Astrocyte (in vitro differentiated cells and primary cell): Measurements from ENCODE around the gene TCTN1. TPM values are rescaled to one million over a fixed set of nuclear protein-coding genes. Genes with fewer than 3 reads are reported as not detected.

ENCODE experiments used
- DNase-seq: peaks from one replicate; pipeline ENCODE4 v3.0.0-alpha.2; 2010; ENCODE audit warnings: low read depth
- FAIRE-seq: peaks from 2 replicates; lab custom pipeline; 2011; peaks lifted over from hg19 to GRCh38; lab: Jason Lieb, UNC
- H2AFZ ChIP-seq: 2 replicates; pipeline ENCODE4 v1.6.0; 2012; ENCODE audit warnings: low read depth, low read length, inconsistent platforms
- H3K27ac ChIP-seq: 2 replicates; pipeline ENCODE4 v1.5.1; 2011; ENCODE audit warnings: low read depth, low read length, inconsistent platforms
- H3K27me3 ChIP-seq: 2 replicates; pipeline ENCODE4 v1.6.0; 2011; ENCODE audit warnings: low read length, inconsistent platforms; ENCODE audit not compliant: insufficient read depth
- H3K36me3 ChIP-seq: 2 replicates; pipeline ENCODE4 v1.5.1; 2011; ENCODE audit warnings: low read length, inconsistent platforms; ENCODE audit not compliant: insufficient read depth
- H3K4me1 ChIP-seq: 2 replicates; pipeline ENCODE4 v1.5.1; 2011; ENCODE audit warnings: low read length, inconsistent platforms; ENCODE audit not compliant: insufficient read depth
- H3K4me2 ChIP-seq: 2 replicates; pipeline ENCODE4 v1.6.0; 2012; ENCODE audit warnings: low read length, inconsistent platforms
- H3K4me3 ChIP-seq: 2 replicates; pipeline ENCODE4 v1.5.1; 2011; ENCODE audit warnings: low read depth, mild to moderate bottlenecking, low read length, inconsistent platforms; ENCODE audit not compliant: insufficient read depth
- H3K79me2 ChIP-seq: 2 replicates; pipeline ENCODE4 v1.6.0; 2012; ENCODE audit warnings: mild to moderate bottlenecking, low read length, inconsistent platforms; ENCODE audit not compliant: insufficient read depth
- H3K9ac ChIP-seq: 2 replicates; pipeline ENCODE4 v1.6.0; 2012; ENCODE audit warnings: mild to moderate bottlenecking, low read length, inconsistent platforms
- H3K9me3 ChIP-seq: 2 replicates; pipeline ENCODE4 v1.5.1; 2012; ENCODE audit warnings: low read depth, mild to moderate bottlenecking, low read length, inconsistent platforms; ENCODE audit not compliant: insufficient read depth
- H4K20me1 ChIP-seq: 2 replicates; pipeline ENCODE4 v1.6.0; 2012; ENCODE audit warnings: low read length, inconsistent platforms; ENCODE audit not compliant: insufficient read depth
- H3K27ac Mint-ChIP-seq: one replicate; pipeline ENCODE4 v1.8.0; 2021; ENCODE audit warnings: mild to moderate bottlenecking, mixed read lengths; ENCODE audit not compliant: unreplicated experiment
- H3K27me3 Mint-ChIP-seq: one replicate; pipeline ENCODE4 v1.8.0; 2021; ENCODE audit warnings: low read depth, mixed read lengths; ENCODE audit not compliant: unreplicated experiment
- H3K36me3 Mint-ChIP-seq: one replicate; pipeline ENCODE4 v1.8.0; 2021; ENCODE audit warnings: low read depth, mixed read lengths; ENCODE audit not compliant: unreplicated experiment
- H3K4me1 Mint-ChIP-seq: one replicate; pipeline ENCODE4 v1.8.0; 2021; ENCODE audit warnings: low read depth, mixed read lengths; ENCODE audit not compliant: unreplicated experiment
- H3K4me3 Mint-ChIP-seq: one replicate; pipeline ENCODE4 v1.8.0; 2021; ENCODE audit warnings: mild to moderate bottlenecking, moderate library complexity, mixed read lengths; ENCODE audit not compliant: unreplicated experiment
- H3K9me3 Mint-ChIP-seq: one replicate; pipeline ENCODE4 v1.8.0; 2021; ENCODE audit warnings: mild to moderate bottlenecking, mixed read lengths; ENCODE audit not compliant: unreplicated experiment
- EZH2 ChIP-seq: IDR thresholded peaks from 2 replicates; pipeline ENCODE4 v1.6.1; 2012; ENCODE audit warnings: mild to moderate bottlenecking, low read length, inconsistent platforms; ENCODE audit not compliant: insufficient read depth
- total RNA-seq: library from RNA; stranded (reverse); gene quantifications from 2 replicates; pipeline ENCODE4 v1.2.1, GENCODE V29; 2021
- TF ChIP-seq, protein P1 (sequence below): IDR thresholded peaks from 2 replicates; pipeline ENCODE4 v1.5.1; 2011; ENCODE audit warnings: low read depth, mild to moderate bottlenecking, inconsistent platforms, low read length, moderate library complexity; ENCODE audit not compliant: insufficient read depth

The TCTN1 gene
- total RNA-seq, 1 donor from 2014 or later = 22.6 TPM

DNA sequence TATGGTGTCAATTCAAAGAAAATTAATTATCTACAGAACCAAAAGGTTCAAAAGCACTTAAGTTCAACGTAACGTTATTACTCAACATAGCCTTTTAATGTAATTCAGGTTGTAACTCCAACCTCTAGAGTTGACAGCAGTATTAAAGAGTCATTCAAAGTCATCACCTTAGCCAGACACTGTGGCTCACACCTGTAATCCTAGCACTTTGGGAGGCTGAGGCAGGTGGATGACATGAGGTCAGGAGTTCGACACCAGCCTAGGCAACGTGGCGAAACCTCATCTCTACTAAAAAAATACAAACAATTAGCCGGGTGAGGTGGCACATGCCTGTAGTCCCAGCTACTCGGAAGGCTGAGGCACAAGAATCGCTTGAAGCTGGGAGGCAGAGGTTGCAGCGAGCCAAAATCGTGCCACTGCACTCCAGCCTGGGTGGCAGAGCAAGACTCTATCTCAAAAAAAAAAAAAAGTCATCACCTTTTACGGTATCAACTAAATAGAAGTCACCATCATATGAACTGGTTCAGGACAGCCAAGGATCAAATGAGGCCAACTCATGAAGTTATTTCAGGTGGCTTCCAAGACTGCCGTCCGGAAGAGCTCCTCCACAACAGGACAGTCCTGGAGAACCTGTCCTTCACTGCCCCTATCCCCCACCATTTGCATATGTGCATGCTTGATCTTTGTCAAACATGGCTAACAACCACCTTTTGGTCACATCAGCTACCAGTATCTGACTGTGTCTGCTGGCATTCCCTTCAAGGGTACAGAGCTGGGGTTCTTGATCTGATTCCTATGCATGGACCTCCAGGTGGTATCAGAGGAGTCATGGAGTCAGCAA, 35.0 kb upstream of the TCTN1 start:
- Histone ChIP-seq H3K9ac (peak overlapping the region; percentile 81), H3K4me3 (peak overlapping the region; percentile 7), H4K20me1 (peaks cover 49% of the 10 kb centered on the region), H3K27me3 (no peaks in the 10 kb centered on the region), H3K9me3 (no peaks in the 10 kb centered on the region), H2AFZ (no peak overlapping the region), H3K4me1 (peaks cover 23% of the 10 kb centered on the region), H3K79me2 (peaks cover 80% of the 10 kb centered on the region), H3K27ac (peak overlapping the region; percentile 97), H3K4me2 (peak overlapping the region; percentile 84), H3K36me3 (no peaks in the 10 kb centered on the region)
- Mint-ChIP-seq H3K27ac (no peak overlapping the region), H3K36me3 (no peaks in the 10 kb centered on the region), H3K4me3 (no peak overlapping the region), H3K4me1 (peaks cover 17% of the 10 kb centered on the region), H3K9me3 (no peaks in the 10 kb centered on the region), H3K27me3 (no peaks in the 10 kb centered on the region)
- TF ChIP-seq, protein P1, sequence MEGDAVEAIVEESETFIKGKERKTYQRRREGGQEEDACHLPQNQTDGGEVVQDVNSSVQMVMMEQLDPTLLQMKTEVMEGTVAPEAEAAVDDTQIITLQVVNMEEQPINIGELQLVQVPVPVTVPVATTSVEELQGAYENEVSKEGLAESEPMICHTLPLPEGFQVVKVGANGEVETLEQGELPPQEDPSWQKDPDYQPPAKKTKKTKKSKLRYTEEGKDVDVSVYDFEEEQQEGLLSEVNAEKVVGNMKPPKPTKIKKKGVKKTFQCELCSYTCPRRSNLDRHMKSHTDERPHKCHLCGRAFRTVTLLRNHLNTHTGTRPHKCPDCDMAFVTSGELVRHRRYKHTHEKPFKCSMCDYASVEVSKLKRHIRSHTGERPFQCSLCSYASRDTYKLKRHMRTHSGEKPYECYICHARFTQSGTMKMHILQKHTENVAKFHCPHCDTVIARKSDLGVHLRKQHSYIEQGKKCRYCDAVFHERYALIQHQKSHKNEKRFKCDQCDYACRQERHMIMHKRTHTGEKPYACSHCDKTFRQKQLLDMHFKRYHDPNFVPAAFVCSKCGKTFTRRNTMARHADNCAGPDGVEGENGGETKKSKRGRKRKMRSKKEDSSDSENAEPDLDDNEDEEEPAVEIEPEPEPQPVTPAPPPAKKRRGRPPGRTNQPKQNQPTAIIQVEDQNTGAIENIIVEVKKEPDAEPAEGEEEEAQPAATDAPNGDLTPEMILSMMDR = no peak
- TF ChIP-seq EZH2 = no peak
- FAIRE-seq = no peak
- no peak for DNase-seq

DNA sequence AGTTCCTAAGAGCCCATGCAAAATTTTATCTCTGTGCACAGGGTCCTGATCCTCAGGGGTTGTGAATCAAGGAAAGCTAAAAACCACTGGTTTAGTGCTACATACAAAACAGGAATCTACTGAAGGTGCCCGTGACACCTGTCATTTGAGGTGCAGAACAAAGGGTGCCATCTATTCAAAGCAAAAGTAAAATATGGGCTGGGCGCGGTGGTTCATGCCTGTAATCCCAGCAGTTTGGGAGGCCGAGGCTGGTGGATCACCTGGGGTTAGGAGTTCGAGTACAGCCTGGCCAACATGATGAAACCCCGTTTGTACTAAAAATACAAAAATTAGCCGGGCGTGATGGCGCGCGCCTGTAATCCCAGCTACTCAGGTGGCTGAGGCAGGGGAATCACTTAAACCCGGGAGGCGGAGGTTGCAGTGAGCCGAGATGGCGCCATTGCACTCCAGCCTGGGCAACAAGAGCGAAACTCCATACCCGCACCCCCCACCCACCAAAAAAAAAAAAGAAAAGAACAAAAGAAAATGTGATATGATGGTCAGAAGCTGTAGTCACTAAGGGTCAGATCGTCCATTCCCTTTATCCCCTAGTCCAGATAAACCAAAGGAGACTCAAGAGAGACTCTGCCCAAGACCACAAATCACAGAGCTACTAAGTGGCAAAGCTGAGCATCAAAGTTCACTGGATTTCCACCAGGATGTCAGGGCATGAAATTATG, 34.2 kb upstream of the TCTN1 start:
- H3K79me2 ChIP-seq = peaks cover 72% of the 10 kb centered on the region
- FAIRE-seq = no peak

More for the DNA sequence above, 34.2 kb upstream of the TCTN1 start:
- no peaks in the 10 kb centered on the region for H3K36me3 Mint-ChIP-seq
- DNase-seq = no peak
- Histone ChIP-seq H3K27ac (no peak overlapping the region), H4K20me1 (peaks cover 46% of the 10 kb centered on the region), H3K9ac (no peak overlapping the region), H3K4me1 (peaks cover 23% of the 10 kb centered on the region), H3K36me3 (no peaks in the 10 kb centered on the region), H2AFZ (no peak overlapping the region), H3K27me3 (no peaks in the 10 kb centered on the region), H3K9me3 (no peaks in the 10 kb centered on the region), H3K4me3 (no peak overlapping the region), H3K4me2 (no peak overlapping the region)
- peaks cover 19% of the 10 kb centered on the region for H3K4me1 Mint-ChIP-seq
- H3K27me3 Mint-ChIP-seq = no peaks in the 10 kb centered on the region
- H3K4me3 Mint-ChIP-seq = no peak overlapping the region
- no peaks in the 10 kb centered on the region for H3K9me3 Mint-ChIP-seq
- TF ChIP-seq, protein P1 = no peak
- TF ChIP-seq EZH2 = no peak
- no peak overlapping the region for H3K27ac Mint-ChIP-seq
